MCF 10A (cell line): ENCODE data around the gene ABCA6. TPM values are rescaled to one million over a fixed set of nuclear protein-coding genes. Genes with fewer than 3 reads are reported as not detected.
"Not testable (repeated sequence)": the region's sequence is repeated elsewhere in the genome, so short reads cannot be mapped to it uniquely, and the experiment has no call there.

ENCODE experiments used
- BruUV-seq: library from RNA; stranded (reverse); fragments of 400-500 nt; replicated peaks from 2 replicates; lab custom pipeline; 2021; lab: Mats Ljungman, UMichigan
- CTCF ChIA-PET: fragments of 300-600 bp; sonication (Branson Sonifier 250); formaldehyde crosslinking; extraction: SDS; loops from one replicate; lab custom pipeline; 2021; ENCODE audit warnings: antibody characterized with exemption, inconsistent platforms; lab: Yijun Ruan, JAX
- POLR2A ChIA-PET: fragments of 300-600, 350-650 bp; sonication (Branson Sonifier 250); formaldehyde crosslinking; extraction: SDS; loops from one replicate; lab custom pipeline; 2020; ENCODE audit warnings: antibody characterized with exemption, inconsistent platforms; lab: Yijun Ruan, JAX
- DNase-seq: peaks from one replicate; pipeline ENCODE4 v3.0.0-alpha.2; 2018; ENCODE audit not compliant: unreplicated experiment
- H3K27ac Mint-ChIP-seq: one replicate; pipeline ENCODE4 v1.8.0; 2022; ENCODE audit warnings: mild to moderate bottlenecking, low read depth, mixed read lengths; ENCODE audit not compliant: unreplicated experiment
- H3K27me3 Mint-ChIP-seq: one replicate; pipeline ENCODE4 v1.8.0; 2022; ENCODE audit warnings: mixed read lengths; ENCODE audit not compliant: insufficient read depth, unreplicated experiment
- H3K36me3 Mint-ChIP-seq: one replicate; pipeline ENCODE4 v1.8.0; 2022; ENCODE audit warnings: mild to moderate bottlenecking, moderate library complexity, mixed read lengths; ENCODE audit not compliant: insufficient read depth, unreplicated experiment
- H3K4me1 Mint-ChIP-seq: one replicate; pipeline ENCODE4 v1.8.0; 2022; ENCODE audit warnings: mixed read lengths; ENCODE audit not compliant: insufficient read depth, unreplicated experiment
- H3K4me3 Mint-ChIP-seq: one replicate; pipeline ENCODE4 v1.8.0; 2022; ENCODE audit warnings: mild to moderate bottlenecking, moderate library complexity, mixed read lengths; ENCODE audit not compliant: unreplicated experiment
- H3K9me3 Mint-ChIP-seq: one replicate; pipeline ENCODE4 v1.8.0; 2022; ENCODE audit warnings: mixed read lengths; ENCODE audit not compliant: unreplicated experiment
- CTCF ChIP-seq: fragments of 200-600 bp; IDR thresholded peaks from one replicate; pipeline ENCODE4 v1.8.0; 2022; ENCODE audit warnings: antibody characterized with exemption, mild to moderate bottlenecking; ENCODE audit not compliant: unreplicated experiment
- intact Hi-C: fragments of 100-400 bp; cut with micrococcal nuclease; formaldehyde crosslinking; loops from 2 replicates; pipeline ENCODE4 v1.14.1; 2022
- total RNA-seq: library from RNA; stranded (reverse); gene quantifications from 2 replicates; pipeline ENCODE4 v1.2.3, GENCODE V29; 2022

Gene ABCA6
- total RNA-seq, 1 experiment from 2014 or later, result 34.5 TPM

GRCh38 chr17:69075823-69076222 lies 65.9 kb downstream of the ABCA6 start:
- Mint-ChIP-seq H3K27ac (no peak overlapping the region), H3K9me3 (peaks cover 16% of the 10 kb centered on the region), H3K27me3 (no peaks in the 10 kb centered on the region), H3K36me3 (peaks cover 45% of the 10 kb centered on the region), H3K4me3 (no peak overlapping the region), H3K4me1 (no peaks in the 10 kb centered on the region)
- TF ChIP-seq CTCF, result no peak
- DNase-seq, result no peak
- ChIA-PET CTCF (no interaction called here), POLR2A (interaction anchor here (0.7 kb wide), 1 partner anchor 561 kb away, joined by 3 read pairs; no protein-coding TSS in a partner anchor)
- intact Hi-C loops, result no loop called here
- no TSS peak for BruUV-seq

- BruUV-seq, POLR2A ChIA-PET: not testable (repeated sequence)
These were observed 68.3 kb downstream of the ABCA6 start for GRCh38 chr17:69073392-69073791.

GRCh38 chr17:69072803-69073256 lies 68.9 kb downstream of the ABCA6 start:
- H3K4me3 Mint-ChIP-seq, POLR2A ChIA-PET, H3K27ac Mint-ChIP-seq, CTCF ChIA-PET, intact Hi-C loops, H3K27me3 Mint-ChIP-seq, H3K4me1 Mint-ChIP-seq, BruUV-seq, DNase-seq: not testable (repeated sequence)
- Mint-ChIP-seq H3K36me3 (peaks cover 30% of the 10 kb centered on the region), H3K9me3 (peaks cover 16% of the 10 kb centered on the region)

More at GRCh38 chr17:69073392-69073791, 68.3 kb downstream of the ABCA6 start:
- CTCF ChIA-PET, DNase-seq, H3K4me1 Mint-ChIP-seq, H3K27ac Mint-ChIP-seq, H3K27me3 Mint-ChIP-seq, H3K4me3 Mint-ChIP-seq, intact Hi-C loops: not testable (repeated sequence)
- Mint-ChIP-seq H3K36me3 (peaks cover 35% of the 10 kb centered on the region), H3K9me3 (peaks cover 16% of the 10 kb centered on the region)

- H3K4me1 Mint-ChIP-seq, H3K27ac Mint-ChIP-seq, BruUV-seq, intact Hi-C loops, CTCF ChIA-PET, DNase-seq, H3K4me3 Mint-ChIP-seq, H3K27me3 Mint-ChIP-seq, H3K9me3 Mint-ChIP-seq: not testable (repeated sequence)
- H3K36me3 Mint-ChIP-seq, result peaks cover 25% of the 10 kb centered on the region
- POLR2A ChIA-PET, result interaction anchor here (0.6 kb wide), 1 partner anchor 365 kb away, joined by 3 read pairs; no protein-coding TSS in a partner anchor
These were observed 70.5 kb downstream of the ABCA6 start for GRCh38 chr17:69071233-69071586.

GRCh38 chr17:69070378-69071232 lies 71.1 kb downstream of the ABCA6 start:
- intact Hi-C loops, CTCF ChIA-PET, H3K4me3 Mint-ChIP-seq, H3K9me3 Mint-ChIP-seq, BruUV-seq, POLR2A ChIA-PET, DNase-seq, H3K4me1 Mint-ChIP-seq, H3K27ac Mint-ChIP-seq, H3K27me3 Mint-ChIP-seq: not testable (repeated sequence)
- peaks cover 23% of the 10 kb centered on the region for H3K36me3 Mint-ChIP-seq
